COLO668 (cell line): Measurements from ENCODE around the gene SORCS2.

ENCODE experiments used
- DNase-seq: peaks from one replicate; lab custom pipeline; 2025; ENCODE audit not compliant: unreplicated experiment; lab: John Stamatoyannopoulos, UW

The SORCS2 gene

DNA sequence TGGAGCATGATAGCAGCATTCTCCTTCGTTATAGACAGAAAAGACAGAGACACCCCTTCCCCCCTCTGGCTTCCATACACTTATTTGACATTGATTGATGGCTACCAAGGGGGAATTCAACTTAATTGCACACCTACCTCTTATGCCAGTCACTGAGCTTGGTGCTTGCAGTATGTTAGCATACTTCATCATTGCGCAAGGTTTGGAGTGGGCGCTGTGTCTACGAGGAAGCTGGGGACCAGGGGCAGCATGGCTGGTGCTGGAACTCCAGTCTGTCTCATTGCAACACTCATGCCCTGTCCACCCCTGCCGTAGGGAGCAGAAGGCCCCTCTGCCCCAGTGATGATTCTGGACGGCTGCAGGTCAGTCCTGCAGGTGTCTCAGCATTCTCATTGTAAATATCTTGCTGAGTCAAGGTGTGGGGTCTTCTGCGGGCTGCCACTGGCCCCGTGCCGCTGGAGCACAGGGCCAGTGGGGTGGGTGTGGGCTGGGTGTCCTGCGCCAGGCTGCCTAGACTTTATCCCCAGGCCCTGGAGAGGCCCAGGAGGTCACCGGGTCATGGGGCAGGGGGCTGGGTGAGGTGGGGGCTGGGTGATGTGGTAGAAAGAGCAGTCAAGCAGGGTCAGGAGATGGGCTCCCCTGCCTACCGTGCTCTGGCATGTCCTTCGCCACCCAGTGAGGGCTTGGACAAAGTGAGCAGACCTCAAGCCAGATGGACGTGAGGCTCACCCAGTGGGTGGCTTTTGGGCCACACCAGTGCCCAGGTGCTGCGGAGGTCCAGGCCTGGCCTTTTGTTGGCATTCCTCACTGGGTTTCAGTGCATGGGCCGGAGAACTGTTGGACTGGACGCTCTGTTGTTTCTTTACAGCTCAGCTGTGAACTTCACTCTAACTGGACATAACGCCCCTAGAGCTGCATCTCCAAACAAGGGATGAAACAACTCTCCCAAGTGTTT lies 156.9 kb downstream of the SORCS2 start:
- no peak for DNase-seq

DNA sequence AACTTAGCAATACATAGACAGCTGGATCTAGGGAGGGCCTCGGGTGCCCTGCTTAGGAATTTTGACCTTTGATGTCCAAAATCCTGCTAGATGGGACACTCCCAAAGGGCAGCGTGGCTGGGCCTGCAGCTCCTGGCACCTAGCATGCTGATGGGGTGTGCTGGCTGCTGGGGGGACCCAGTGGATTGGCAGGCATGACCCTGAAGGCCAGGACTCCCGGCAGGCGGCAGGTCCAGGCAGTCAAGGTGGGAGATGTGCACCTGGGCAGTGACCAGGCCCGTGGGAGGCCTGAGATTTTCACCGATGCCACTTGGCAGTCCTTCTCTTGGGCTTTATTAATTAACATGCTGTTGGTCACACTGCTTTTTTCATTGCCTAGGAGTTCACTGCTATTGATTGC lies 158.1 kb downstream of the SORCS2 start:
- no peak for DNase-seq

DNA sequence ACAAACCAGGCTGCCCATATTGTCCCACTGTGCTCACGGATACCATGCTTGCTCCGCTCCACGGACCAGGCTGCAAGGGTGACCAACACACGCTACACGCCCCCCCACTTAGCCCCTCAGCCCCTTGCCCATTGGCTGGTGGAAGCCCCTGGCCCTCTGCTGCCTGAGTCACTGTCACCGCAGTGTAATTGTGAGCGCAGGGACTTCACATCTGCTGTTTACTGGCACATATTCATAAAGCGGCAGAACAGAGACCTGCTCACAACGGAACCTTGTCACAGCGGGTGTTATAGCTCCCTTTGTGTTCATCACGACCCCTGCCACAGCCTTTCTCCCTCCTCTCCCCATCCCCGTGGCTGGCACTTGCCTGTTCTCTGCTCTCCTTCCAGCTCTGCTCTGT lies 158.7 kb downstream of the SORCS2 start:
- DNase-seq = no peak

DNA sequence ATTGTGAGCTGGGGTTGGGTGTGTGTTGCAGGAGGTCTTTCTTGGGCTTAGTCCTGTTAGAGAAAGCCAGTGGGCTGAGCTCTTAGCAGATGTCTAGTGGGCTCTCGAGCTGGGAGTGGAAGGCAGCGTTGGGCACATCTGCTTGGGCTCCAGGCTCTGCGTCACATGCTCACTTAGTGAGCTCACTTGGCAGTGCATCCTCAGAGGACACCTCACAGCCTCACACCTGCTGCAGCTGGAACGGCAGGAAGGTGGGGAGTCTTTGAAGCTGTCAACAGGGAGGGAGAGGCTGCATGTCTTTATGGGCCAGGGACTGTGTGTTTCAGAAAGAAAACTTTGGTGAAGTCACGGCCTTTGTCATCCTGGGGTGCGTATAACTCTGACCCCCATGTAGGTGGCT lies 160.1 kb downstream of the SORCS2 start:
- no peak for DNase-seq

DNA sequence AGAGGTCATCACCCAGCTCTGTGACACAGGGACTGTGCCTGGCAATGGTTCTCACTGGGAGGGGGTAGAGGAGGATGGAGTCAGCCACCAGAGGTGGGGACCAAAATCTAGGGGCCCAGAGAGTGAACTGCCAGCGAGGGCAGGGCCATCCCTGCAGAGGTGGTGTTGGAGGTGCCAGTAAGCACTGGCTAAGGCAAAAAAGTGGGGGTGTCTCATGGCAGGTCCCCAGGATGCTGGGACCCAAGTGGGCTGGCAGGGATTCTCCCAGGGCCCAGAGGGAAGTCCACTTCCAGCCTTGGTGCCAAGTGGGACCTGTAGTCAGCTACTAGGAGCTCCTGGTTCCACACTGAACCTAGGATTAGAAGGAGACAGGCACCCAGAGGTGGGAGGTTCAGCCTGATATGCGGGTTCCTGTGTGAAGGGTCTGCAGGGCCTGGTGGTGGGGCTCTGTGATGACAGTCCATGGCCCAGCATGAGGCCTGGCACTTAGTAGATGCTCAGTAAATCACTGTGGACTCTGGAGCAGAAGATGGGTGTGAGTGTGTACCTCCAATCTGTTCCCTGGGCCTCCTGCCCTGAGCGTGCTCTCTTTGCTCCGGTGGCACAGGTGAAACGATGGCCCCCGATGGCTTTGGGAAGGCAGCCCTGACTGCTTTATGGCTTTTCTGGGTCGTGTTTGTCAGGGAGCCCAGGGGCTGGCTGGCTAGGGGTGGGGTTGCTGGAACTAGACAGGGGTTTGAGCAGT lies 160.9 kb downstream of the SORCS2 start:
- no peak for DNase-seq

GRCh38 chr4:7353846-7354610 lies 161.7 kb downstream of the SORCS2 start:
- no peak for DNase-seq

DNA sequence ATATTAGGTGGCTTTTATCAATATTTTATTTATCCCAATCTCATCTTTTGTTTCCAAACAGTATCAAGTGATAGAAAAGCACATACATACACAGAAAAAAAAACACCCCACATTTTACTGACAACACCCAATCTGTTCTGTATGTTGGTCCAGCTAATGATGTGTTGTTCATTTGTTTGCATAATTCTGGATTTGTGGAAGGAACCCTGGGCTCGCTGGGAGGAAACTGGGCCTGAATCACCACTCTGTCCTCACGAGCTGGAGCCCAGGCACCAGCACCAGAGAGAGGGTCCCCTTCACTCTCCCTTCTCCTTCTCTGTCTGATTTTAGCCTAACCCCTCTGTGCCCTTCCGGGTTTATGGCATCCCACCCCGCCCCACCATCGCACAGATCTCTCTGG lies 162.6 kb downstream of the SORCS2 start:
- no peak for DNase-seq

DNA sequence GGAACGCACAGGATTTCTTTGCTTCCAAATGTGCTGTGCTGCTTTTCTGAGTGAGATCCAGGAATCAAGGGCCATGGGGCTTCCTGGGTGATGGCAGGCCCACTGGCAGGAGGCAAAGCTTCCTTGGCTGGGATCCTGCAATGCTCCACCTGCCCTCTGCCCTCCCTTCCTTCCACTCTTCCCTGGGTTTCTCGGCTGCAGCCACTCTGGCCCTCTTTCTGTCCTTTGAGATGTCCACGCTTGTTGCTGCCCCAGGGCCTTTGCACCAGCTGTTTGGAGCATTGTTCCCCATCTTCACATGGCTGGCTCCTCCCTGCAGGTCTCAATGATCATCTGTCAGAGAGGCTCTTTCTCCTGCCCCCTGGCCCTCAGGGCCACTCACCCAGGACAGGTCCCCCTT lies 163.5 kb downstream of the SORCS2 start:
- no peak for DNase-seq

DNA sequence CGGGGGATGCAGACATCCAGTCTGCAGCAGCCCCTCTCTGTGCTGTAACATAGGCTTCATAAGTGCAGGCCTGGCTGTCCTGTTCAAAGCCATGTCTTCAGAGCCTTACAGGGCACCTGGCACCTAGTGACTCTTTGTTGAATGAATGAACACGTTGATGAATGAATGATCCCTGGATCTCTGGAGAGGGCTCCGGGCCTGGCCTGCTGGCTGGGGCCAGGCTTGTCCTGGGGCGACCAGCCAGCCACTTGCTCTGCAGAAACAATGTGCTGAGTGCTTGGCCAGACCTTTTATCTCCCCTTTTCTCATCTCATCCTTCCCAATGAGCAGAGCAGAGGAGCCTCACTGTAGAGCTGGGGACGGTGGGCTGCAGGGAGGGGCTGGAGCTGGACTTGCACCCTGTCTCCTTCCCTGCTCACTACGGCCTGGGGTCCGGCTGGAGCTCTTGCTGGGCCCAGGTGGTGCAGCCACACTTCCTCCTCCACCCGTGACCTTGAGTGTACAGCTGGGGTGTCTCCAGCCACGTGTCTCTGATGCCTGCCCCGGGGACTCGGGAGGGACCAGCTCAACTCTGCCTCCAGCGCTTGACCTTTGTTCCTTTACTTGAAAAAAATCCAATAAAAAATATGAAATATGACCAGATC lies 164.5 kb downstream of the SORCS2 start:
- no peak for DNase-seq

DNA sequence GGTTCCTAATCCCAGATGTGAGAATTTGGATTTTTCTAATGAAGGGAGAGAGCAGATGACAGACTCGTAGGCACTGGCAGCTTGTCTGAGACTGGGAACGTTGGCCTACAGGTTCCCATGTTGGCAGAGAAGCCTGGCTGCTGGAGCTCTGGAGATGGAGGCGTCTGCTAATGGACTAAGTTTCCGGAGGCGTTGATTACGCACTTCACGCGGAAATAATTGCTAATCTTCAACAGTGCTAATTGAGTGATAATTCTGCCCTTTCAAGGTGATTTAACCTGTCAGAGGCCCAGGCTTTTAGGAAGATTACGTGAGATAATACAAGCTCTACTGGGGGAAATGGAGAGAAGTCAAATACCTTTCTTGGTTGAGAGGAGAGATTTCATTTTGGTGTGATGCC lies 165.0 kb downstream of the SORCS2 start:
- no peak for DNase-seq

DNA sequence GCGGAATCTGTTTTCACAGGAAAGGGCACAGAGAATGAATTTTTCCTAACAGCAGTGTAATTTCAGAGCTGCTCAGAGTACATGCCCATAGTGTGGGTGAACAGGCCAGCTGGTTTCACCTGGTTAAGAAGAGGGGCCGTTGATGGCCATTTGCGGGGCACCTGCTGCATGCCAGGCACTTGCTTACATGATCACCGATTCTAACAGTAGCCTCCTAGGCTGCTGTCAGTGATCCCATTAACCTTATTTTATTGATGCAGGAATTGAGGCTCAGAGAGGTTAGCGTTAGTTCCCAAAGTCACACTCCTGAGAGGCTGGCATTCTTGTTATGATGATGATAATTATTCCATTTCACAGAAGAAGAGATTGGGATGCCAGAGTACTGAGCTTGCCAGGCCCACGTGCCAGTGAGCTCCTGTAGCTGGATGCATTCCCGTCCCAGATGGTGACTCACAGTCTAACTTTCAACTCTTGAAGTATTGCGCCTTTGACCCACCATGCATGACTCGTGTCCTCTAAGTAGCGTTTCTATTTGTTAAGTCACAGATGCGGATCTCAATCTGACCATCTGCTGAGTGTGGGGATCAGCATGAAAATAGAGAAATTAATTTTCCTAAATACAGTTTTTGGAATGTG lies 165.9 kb downstream of the SORCS2 start:
- no peak for DNase-seq

GRCh38 chr4:7359400-7360062 lies 167.2 kb downstream of the SORCS2 start:
- no peak for DNase-seq

- no peak for DNase-seq
Observed at GRCh38 chr4:7360806-7361205, 168.5 kb downstream of the SORCS2 start.

- DNase-seq = no peak
Observed at GRCh38 chr4:7361280-7361895, 169.1 kb downstream of the SORCS2 start.

GRCh38 chr4:7362341-7362740 lies 170.0 kb downstream of the SORCS2 start:
- no peak for DNase-seq

GRCh38 chr4:7362862-7363430 lies 170.6 kb downstream of the SORCS2 start:
- DNase-seq = no peak

DNA sequence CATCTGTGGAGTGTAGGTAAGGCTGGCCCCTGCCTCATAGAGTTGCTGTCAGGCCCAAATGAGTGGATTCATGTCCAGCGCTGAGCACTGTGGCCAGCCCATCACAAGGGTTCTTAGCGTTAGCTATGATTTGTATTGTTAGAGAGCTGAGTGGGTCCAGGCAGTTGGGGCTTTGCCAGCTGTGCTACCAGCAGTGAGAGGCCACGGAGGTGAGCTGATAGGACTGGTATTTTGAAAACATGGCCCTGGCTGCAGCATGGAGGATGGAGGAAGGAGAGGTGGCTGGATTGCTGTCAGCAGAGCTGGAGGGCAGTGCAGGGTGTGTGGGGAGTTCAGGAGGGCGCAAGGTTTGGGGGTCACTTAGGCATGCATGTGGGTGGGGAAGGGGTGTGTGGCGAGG lies 172.6 kb downstream of the SORCS2 start:
- DNase-seq = no peak

DNA sequence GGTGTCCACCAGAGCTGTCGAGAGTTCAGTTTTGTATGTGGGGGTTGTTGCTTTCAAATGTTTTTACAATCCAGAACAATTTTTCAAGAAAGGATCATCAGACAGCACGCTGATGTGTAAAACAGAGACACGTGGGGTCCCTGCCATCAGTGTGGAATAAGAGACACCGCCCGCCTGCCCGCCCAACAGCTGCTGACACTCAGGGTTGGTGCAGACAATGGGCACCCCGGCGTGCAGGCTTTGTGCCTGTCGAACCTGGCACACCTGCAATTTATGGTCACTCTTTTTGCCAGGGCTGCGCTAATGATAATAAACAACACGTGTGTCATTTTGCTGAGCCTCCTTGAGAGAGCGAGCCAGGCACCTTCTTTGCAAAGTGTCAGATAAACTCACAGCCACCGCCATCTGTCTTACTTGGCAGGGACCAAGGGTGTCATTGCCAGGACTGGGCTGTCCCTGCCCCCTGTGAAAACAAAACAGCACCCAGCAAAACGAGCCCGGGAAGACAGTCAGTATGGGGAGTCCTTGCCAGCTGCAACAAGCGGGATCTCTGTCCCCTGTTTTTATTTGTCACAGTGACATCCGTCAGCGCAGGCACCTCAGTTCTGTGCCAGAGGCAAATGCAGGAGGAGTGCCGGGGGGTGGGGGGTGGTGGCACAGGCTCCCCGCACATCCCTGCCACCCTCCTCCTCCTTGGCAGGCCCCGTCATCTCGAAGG lies 173.3 kb downstream of the SORCS2 start:
- peak; percentile 61 for DNase-seq
